ENCODE measurements around the gene CKMT1B. TPM values are rescaled to one million over a fixed set of nuclear protein-coding genes. Genes with fewer than 3 reads are reported as not detected.

The CKMT1B gene
- total and polyA plus RNA-seq, 10 of the 15 experiments (the other 5 are each of a cell fraction or from before 2014, with no cell fraction given) = 0.07 to 0.35 (median 0.21) TPM; not detected in 3

DNA sequence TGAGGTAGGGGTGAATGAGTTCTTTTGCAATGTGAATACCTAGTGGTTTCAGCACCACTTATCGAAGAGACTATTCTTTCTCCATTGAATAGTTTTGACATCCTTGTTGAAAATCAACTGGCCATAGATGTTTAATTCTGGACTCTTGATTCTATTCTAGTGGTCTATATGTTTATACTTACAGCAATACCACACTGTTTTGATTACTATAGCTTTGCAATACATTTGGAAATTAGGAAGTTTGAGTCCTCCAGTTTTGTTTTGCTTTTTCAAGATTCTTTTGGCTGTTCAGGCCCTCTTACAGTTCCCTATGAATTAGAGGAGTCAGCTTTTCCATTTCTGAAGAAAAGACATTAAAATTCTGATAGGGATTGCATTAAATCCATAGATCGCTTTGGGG, 46.3 kb upstream of the CKMT1B start:
- TF ChIP-seq ATF2 (IDR thresholded peaks at IDR 0.05; ENCODE audit: low read length) = no peak
- TF ChIP-seq IRF4 (IDR thresholded peaks at IDR 0.05; ENCODE audit: low read depth, low read length) = no peak
- TF ChIP-seq, protein P1, sequence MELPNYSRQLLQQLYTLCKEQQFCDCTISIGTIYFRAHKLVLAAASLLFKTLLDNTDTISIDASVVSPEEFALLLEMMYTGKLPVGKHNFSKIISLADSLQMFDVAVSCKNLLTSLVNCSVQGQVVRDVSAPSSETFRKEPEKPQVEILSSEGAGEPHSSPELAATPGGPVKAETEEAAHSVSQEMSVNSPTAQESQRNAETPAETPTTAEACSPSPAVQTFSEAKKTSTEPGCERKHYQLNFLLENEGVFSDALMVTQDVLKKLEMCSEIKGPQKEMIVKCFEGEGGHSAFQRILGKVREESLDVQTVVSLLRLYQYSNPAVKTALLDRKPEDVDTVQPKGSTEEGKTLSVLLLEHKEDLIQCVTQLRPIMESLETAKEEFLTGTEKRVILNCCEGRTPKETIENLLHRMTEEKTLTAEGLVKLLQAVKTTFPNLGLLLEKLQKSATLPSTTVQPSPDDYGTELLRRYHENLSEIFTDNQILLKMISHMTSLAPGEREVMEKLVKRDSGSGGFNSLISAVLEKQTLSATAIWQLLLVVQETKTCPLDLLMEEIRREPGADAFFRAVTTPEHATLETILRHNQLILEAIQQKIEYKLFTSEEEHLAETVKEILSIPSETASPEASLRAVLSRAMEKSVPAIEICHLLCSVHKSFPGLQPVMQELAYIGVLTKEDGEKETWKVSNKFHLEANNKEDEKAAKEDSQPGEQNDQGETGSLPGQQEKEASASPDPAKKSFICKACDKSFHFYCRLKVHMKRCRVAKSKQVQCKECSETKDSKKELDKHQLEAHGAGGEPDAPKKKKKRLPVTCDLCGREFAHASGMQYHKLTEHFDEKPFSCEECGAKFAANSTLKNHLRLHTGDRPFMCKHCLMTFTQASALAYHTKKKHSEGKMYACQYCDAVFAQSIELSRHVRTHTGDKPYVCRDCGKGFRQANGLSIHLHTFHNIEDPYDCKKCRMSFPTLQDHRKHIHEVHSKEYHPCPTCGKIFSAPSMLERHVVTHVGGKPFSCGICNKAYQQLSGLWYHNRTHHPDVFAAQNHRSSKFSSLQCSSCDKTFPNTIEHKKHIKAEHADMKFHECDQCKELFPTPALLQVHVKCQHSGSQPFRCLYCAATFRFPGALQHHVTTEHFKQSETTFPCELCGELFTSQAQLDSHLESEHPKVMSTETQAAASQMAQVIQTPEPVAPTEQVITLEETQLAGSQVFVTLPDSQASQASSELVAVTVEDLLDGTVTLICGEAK (IDR thresholded peaks at IDR 0.05; ENCODE audit: borderline replicate concordance) = no peak
- TF ChIP-seq FOXK2 (IDR thresholded peaks at IDR 0.05) = no peak
- TF ChIP-seq, protein P2, sequence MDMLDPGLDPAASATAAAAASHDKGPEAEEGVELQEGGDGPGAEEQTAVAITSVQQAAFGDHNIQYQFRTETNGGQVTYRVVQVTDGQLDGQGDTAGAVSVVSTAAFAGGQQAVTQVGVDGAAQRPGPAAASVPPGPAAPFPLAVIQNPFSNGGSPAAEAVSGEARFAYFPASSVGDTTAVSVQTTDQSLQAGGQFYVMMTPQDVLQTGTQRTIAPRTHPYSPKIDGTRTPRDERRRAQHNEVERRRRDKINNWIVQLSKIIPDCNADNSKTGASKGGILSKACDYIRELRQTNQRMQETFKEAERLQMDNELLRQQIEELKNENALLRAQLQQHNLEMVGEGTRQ (IDR thresholded peaks at IDR 0.05; ENCODE audit: borderline replicate concordance, low read depth, low read length) = no peak
- TF ChIP-seq, protein P3, sequence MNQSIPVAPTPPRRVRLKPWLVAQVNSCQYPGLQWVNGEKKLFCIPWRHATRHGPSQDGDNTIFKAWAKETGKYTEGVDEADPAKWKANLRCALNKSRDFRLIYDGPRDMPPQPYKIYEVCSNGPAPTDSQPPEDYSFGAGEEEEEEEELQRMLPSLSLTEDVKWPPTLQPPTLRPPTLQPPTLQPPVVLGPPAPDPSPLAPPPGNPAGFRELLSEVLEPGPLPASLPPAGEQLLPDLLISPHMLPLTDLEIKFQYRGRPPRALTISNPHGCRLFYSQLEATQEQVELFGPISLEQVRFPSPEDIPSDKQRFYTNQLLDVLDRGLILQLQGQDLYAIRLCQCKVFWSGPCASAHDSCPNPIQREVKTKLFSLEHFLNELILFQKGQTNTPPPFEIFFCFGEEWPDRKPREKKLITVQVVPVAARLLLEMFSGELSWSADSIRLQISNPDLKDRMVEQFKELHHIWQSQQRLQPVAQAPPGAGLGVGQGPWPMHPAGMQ (IDR thresholded peaks at IDR 0.05; ENCODE audit: borderline replicate concordance) = no peak
- no peak for TF ChIP-seq ZBED1 (IDR thresholded peaks at IDR 0.05; ENCODE audit: borderline replicate concordance)
- no peak for TF ChIP-seq POU2F2 (IDR thresholded peaks at IDR 0.05; ENCODE audit: borderline replicate concordance, low read depth, low read length)
- TF ChIP-seq, protein P4, sequence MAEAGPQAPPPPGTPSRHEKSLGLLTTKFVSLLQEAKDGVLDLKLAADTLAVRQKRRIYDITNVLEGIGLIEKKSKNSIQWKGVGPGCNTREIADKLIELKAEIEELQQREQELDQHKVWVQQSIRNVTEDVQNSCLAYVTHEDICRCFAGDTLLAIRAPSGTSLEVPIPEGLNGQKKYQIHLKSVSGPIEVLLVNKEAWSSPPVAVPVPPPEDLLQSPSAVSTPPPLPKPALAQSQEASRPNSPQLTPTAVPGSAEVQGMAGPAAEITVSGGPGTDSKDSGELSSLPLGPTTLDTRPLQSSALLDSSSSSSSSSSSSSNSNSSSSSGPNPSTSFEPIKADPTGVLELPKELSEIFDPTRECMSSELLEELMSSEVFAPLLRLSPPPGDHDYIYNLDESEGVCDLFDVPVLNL (IDR thresholded peaks at IDR 0.05; ENCODE audit: low read depth, low read length) = no peak
- TF ChIP-seq YY1 (IDR thresholded peaks at IDR 0.05; ENCODE audit: low read depth, low read length) = no peak
- no peak for TF ChIP-seq RELA (IDR thresholded peaks at IDR 0.05; ENCODE audit: borderline replicate concordance, partially characterized antibody)
- RAD21 ChIA-PET (ENCODE audit: unreplicated experiment) = no interaction called here
- H3K9me3 ChIP-seq (replicated peaks; ENCODE audit: control insufficient read depth, insufficient read depth, low read length) = no peaks in the 10 kb centered on the region
- H3K9ac ChIP-seq (ENCODE audit: control insufficient read depth, insufficient read depth, low read length) = no peak overlapping the region
- H3K36me3 ChIP-seq (ENCODE audit: control insufficient read depth in 2 of 2, insufficient read depth in 2 of 2, low read length in 1 of 2) = no peaks in the 10 kb centered on the region
- SMC1A ChIA-PET (ENCODE audit: uncharacterized antibody, unreplicated experiment) = interaction anchor here (1.4 kb wide), 1 partner anchor 12 kb away, joined by 3 read pairs; no protein-coding TSS in a partner anchor
- DNase-seq (ENCODE audit: low read depth, low spot score) = no peak
- POLR2A ChIA-PET = no interaction called here
- BruUV-seq (replicated peaks) = no TSS peak
- CTCF ChIA-PET = interaction anchor here (0.9 kb wide), 1 partner anchor 33 kb away, joined by 3 read pairs; no protein-coding TSS in a partner anchor
- intact Hi-C loops (cut with micrococcal nuclease; ENCODE audit: unreplicated experiment) = no loop called here
- no peak overlapping the region for H3K4me2 ChIP-seq (ENCODE audit: control insufficient read depth, insufficient read depth)
- in situ Hi-C loops (cut with MboI) = no loop called here
- H3K79me2 ChIP-seq (ENCODE audit: control insufficient read depth, insufficient read depth, low read length) = no peaks in the 10 kb centered on the region
- no peaks in the 10 kb centered on the region for H4K20me1 ChIP-seq (ENCODE audit: control insufficient read depth, insufficient read depth)
- 100% methylated on average over 2 of the region's 2 CpGs for WGBS (ENCODE audit: insufficient coverage, insufficient replicate concordance, low lambda C conversion rate, missing lambda C conversion rate)
- no peak overlapping the region for H2AFZ ChIP-seq (ENCODE audit: control insufficient read depth, low read depth, low read length)
- H3K27ac ChIP-seq (ENCODE audit: control insufficient read depth, insufficient read depth) = no peak overlapping the region
- no peaks in the 10 kb centered on the region for H3K27me3 ChIP-seq (replicated peaks in 1 of 2; ENCODE audit: control insufficient read depth in 2 of 2, insufficient read depth in 2 of 2, low read length in 1 of 2)
- no peaks in the 10 kb centered on the region for H3K4me1 ChIP-seq (ENCODE audit: control insufficient read depth, insufficient read depth, low read length)
- no peak for FAIRE-seq
- H3K4me3 ChIP-seq = no peak overlapping the region
- ATAC-seq = no peak
